ENCODE results near the gene UNC13C.

- TF ChIP-seq POLR2AphosphoS5 (IDR thresholded peaks at IDR 0.05) (no peak), CTCF (IDR thresholded peaks at IDR 0.05) (no peak)
Measured at GRCh38 chr15:54547491-54547890, 569.2 kb downstream of the UNC13C start.
